HG02610 (cell line): ENCODE measurements around the gene MKKS.

Source experiments
- ATAC-seq: cut with Tn5 transposase; IDR thresholded peaks from one replicate; pipeline ENCODE4 v1.9.1; 2021; ENCODE audit warnings: mild to moderate bottlenecking, moderate library complexity; ENCODE audit not compliant: unreplicated experiment

MKKS gene

GRCh38 chr20:10371467-10371866, 62.6 kb downstream of the MKKS start:
- no peak for ATAC-seq

- ATAC-seq = no peak
These were observed 63.7 kb downstream of the MKKS start for GRCh38 chr20:10370091-10370887.

GRCh38 chr20:10369723-10370090, 64.3 kb downstream of the MKKS start:
- ATAC-seq = no peak

GRCh38 chr20:10368702-10369041, 65.3 kb downstream of the MKKS start:
- no peak for ATAC-seq

- ATAC-seq = no peak
These were observed 65.9 kb downstream of the MKKS start for GRCh38 chr20:10367943-10368701.

GRCh38 chr20:10367693-10367942, 66.4 kb downstream of the MKKS start:
- no peak for ATAC-seq

- no peak for ATAC-seq
These were observed 66.9 kb downstream of the MKKS start for GRCh38 chr20:10366898-10367692.

GRCh38 chr20:10362674-10363073, 71.3 kb downstream of the MKKS start:
- ATAC-seq = no peak

GRCh38 chr20:10360878-10361277, 73.1 kb downstream of the MKKS start:
- no peak for ATAC-seq

- no peak for ATAC-seq
These were observed 74.4 kb downstream of the MKKS start for GRCh38 chr20:10359621-10360040.

- ATAC-seq = no peak
These were observed 76.0 kb downstream of the MKKS start for GRCh38 chr20:10357974-10358373.

GRCh38 chr20:10357061-10357708, 76.8 kb downstream of the MKKS start:
- ATAC-seq = no peak

- ATAC-seq = no peak
These were observed 77.4 kb downstream of the MKKS start for GRCh38 chr20:10356628-10357027.

GRCh38 chr20:10352934-10353824, 80.8 kb downstream of the MKKS start:
- no peak for ATAC-seq
